ENCODE data around the gene THBS4.

THBS4 gene

GRCh38 chr5:80034962-80035821 is at the start of gene THBS4:
TSS of gene THBS4 (plus strand) at chr5:80035348. CDS start at chr5:80035538, 190 bp downstream.
- DNase-seq (ENCODE audit: low read depth in 3 of 3, low spot score in 1 of 3), result no peak

DNA sequence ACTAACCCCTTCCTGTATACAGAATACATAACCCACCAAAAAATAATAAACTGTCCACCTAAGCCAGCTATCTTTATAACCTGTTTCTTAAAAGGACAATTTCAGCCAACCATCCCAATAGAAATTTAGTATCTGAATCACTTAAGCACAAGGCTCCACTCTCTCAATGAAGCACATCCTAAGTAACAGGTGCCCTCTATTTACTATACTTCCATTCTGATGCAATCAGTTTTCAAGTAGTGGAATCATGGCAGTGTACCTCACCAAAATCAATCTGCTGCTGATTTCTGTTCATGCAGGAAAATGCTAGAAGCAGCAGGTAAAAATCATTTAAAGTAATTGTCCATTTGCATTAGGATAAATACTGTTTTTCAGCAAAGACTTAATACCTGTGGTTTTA is 48.9 kb upstream of the THBS4 start:
- DNase-seq (ENCODE audit: low read depth in 3 of 3, low spot score in 1 of 3), result no peak

DNA sequence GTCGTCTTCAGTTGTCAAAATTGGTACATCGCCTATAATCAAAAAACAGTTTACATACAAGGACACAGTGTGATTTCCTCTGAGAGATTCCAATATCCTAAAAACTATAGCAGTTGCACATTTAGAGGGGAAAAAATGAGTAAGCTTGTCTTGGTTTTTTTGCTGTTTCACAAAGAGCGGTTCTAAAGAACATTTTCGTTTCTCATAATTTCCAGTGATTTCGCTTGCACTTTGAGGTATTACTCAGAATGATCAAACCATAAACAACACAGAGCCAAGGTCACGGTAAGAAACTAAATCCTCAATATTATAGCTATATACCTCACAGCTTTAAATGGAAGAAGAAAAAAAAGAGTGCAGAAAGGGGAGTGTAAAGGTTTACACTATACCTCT is 44.9 kb upstream of the THBS4 start:
- DNase-seq (ENCODE audit: low read depth in 3 of 3, low spot score in 1 of 3), result no peak

DNA sequence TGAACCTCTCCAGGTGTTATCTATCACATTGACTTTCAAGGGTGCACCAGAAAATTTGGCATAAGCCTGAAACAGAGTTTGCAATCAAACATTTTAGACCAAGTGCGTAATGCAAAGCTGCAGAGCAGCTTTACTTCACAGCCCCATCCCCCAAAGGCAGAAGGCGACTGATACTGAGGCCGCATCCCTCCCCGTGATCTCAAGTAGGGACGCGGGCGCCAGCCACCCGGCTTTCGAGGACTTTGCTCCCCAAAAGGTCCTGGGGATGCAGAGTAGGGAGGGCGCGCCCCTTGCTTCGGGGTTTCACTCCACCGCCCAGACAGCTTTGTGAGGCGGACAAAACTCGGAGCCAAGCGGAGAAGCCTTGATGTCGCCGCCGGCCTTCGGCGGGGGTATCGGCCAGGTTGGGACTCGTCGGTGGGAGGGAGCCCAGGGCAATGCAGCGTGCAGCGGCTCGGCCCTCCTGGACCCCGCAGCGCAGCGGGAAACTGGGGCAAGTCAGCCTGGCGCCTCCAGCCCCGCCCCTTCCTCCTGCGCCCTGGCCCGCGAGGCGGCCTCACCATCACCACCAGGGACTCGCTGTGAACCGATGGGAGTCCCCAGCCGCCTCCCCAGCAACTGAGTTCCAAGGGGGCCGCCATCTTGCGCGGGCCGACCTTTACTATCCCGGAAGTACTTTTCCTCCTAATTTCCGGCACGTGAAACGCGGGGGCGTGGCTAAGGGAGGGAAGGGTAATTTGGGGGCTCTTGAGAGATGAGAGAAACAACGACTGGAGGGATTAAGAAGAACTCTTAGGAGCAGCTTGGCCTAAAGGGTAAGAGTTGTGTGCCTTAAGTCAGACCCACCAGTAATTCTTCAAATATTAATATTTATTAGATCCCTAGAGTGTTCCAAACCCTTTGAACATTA is 44.3 kb upstream of the THBS4 start, which contains the start of gene MTX3:
TSS of gene MTX3 (minus strand) at position 665 of the 910 bp plus-strand sequence. CDS start at position 641, 24 bp downstream.
- DNase-seq (ENCODE audit: low read depth in 3 of 3, low spot score in 1 of 3), result peak; percentile 60 to 82 (median 67)

- DNase-seq (ENCODE audit: low read depth in 3 of 3, low spot score in 1 of 3), result no peak
These were observed 42.1 kb upstream of the THBS4 start for GRCh38 chr5:79992891-79993657.

DNA sequence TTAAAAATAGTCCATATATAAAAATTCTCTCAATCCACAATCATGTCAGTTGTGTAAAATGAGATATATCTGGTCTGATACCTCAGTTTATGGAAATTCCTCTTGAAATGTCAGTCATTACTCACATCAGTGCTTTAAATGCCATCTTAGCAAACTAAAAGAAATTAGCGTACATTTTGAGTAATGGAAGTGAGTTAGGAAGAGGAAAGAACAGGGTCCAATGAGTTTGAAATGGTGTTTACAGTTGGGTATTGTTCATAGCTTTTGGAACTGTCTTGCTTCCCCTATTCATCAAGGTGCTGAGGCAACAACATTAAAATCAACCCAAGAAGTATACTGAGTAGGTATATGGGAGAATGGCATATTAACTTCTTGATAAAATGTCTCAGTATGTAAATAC is 35.4 kb upstream of the THBS4 start:
- no peak for DNase-seq (ENCODE audit: low read depth in 3 of 3, low spot score in 1 of 3)

- no peak for DNase-seq (ENCODE audit: low read depth in 3 of 3, low spot score in 1 of 3)
These were observed 32.5 kb upstream of the THBS4 start for GRCh38 chr5:80002677-80003076.

DNA sequence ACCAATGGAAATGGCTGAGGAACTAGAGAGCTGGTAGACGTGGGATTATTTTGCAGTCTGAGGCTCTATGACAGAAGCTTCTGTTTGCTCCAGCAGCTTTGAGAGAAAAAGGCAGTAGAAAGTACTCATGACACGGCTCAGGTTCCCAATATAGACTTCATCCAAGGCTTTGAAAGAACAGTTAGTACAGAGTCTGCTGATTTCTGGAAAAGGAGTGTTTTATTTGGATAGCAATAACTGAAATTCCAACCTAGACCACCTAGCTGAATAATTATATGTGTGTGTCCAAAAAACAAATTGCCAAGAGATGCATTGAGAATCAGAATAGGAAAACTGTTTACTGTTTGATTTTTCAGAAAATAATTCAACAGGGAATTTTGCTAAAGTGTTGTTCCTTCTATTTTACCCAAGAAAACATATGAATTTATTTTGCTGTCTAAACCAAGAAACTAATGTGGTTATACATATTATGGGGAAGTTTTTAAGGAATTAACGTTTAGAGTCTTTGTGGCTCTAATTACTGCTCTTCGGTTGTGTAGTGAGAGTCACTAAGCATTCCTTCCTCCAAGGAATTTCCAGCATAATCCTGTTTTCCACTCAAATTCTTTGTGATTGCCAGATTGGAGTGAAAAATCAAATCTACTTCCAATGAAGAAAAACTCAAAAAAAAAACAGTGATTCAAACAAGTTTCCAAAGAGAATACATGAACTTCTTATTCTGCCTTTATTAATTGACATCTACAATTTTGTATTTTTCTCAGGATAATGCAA is 26.0 kb upstream of the THBS4 start:
- DNase-seq (ENCODE audit: low read depth in 3 of 3, low spot score in 1 of 3), result no peak

DNA sequence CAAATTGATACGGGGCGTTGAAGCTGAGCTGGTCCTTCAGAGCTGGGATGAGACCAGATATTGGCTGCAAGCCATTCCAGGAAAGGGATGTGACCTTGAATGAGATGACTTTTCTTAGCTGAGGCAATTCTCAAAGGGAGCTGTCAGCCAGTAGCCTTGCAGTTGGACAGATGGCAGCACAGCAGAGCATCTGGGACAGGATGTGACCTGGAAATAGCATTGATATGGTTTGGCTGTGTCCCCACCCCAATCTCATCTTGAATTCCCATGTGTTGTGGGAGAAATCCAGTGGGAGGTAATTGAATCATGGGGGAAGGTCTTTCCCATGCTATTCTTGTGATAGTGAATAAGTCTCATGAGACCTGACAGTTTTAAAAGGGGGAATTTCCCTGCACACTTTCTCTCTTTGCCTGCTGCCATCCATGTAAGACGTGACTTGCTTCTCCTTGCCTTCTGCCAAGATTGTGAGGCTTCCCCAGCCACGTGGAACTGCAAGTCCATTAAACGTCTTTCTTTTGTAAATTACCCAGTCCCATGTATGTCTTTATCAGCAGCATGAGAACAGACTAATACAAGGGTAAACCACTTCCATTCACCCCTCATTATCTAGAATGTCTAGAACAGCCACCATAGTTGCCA is 24.3 kb upstream of the THBS4 start:
- no peak for DNase-seq (ENCODE audit: low read depth in 3 of 3, low spot score in 1 of 3)

DNA sequence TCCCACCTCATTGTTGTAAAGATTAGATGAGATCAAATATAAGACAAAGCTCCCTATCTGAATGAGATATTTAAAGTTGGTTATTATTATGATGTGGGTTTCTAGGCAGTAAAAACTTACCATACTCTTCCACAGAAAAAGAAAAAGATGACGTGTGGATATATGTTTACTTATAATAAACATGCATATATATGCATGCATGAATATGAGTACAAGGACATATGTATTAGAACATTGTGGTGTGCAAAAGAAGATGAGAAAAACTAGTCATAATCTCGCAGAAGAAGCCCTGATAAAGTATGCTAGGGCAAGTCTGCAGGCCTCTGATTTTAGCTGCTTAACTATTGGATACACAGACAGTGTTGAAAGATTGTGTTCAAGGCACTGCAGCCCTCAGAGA is 10.1 kb upstream of the THBS4 start:
- DNase-seq (ENCODE audit: low read depth in 3 of 3, low spot score in 1 of 3), result no peak

- DNase-seq (ENCODE audit: low read depth in 3 of 3, low spot score in 1 of 3), result no peak
These were observed 8.3 kb upstream of the THBS4 start for GRCh38 chr5:80026841-80027240.

DNA sequence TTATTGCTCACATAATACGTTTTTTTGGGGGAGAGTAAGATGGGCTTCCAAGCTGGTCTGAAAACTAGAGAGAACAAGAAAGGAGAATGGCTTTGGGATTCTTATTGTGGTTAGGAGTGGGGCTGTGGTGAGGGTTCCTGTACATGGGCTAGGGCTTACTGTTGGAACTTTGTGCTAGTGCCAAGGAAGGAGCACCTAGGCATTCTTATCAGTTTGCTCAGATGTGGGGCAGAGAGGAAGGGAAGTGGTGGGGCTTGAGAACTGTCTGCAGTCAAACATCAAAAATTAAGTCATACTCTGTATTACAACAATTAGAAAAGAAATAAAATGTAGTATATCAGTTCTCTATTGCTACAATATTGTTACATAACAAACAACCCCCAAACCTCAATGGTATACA is 4.0 kb upstream of the THBS4 start:
- no peak for DNase-seq (ENCODE audit: low read depth in 3 of 3, low spot score in 1 of 3)

- DNase-seq (ENCODE audit: low read depth in 3 of 3, low spot score in 1 of 3), result no peak
These were observed 1.6 kb upstream of the THBS4 start for GRCh38 chr5:80033513-80033912.

DNA sequence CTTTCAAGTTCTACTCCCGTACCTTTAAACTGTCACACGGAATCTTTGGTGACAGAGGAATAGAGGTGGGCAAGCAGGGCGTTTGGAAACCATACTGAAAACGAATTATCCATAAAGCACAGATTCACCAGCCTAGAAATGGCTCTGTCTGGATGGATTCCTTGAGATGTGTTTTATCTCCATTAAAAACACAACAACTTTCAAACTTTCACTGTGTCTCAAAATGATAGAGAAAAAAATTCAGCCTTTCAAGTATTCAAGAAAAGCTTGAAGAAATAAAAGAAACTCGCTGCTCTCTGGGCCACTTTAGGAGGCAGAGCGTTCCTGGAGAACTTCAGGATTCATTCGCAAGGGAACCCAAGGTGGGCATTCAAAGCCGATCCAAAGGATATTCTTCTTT is 589 bp upstream of the THBS4 start:
- no peak for DNase-seq (ENCODE audit: low read depth in 3 of 3, low spot score in 1 of 3)

GRCh38 chr5:80035839-80036238 is 691 bp downstream of the THBS4 start:
- no peak for DNase-seq (ENCODE audit: low read depth in 3 of 3, low spot score in 1 of 3)

DNA sequence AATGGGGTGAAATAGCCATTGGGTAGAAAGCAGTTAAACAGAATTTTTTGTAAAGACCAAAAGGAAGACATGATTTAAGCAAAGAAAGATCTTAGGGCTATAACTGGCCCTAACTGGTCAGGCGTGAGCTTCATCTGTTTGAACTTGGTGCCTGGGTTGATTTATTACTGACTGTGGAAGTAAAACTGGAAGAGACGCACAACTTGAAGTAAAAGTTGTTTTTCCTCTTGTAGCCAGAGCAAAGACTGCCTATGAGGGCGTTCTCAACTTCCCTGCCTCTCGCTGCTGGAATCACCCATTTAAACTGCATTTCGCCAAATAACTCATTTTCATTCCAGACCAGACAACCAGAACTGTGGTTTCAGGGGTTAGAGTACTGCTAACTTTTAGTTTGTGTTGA is 1.5 kb downstream of the THBS4 start:
- no peak for DNase-seq (ENCODE audit: low read depth in 3 of 3, low spot score in 1 of 3)

DNA sequence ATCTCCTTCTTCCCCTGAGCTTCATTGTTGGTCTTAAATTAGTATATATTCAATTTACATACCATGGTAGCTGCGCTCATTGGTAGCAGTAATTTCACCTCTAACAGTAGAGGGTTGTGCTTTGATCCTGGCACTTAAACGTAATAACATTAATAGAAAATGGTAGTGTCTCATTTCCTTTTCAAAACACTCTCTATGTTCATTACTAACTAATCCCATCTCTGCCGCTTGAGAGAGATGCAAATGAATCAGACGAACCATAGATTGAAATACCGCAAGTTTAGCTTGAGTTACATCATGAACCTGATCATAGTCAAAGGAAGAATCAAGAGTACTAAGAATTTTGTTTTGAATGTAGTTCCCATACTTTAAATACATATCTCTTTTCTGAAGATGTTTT is 2.2 kb downstream of the THBS4 start:
- no peak for DNase-seq (ENCODE audit: low read depth in 3 of 3, low spot score in 1 of 3)

GRCh38 chr5:80039650-80040049 is 4.5 kb downstream of the THBS4 start:
- no peak for DNase-seq (ENCODE audit: low read depth in 3 of 3, low spot score in 1 of 3)

- no peak for DNase-seq (ENCODE audit: low read depth in 3 of 3, low spot score in 1 of 3)
These were observed 6.4 kb downstream of the THBS4 start for GRCh38 chr5:80041527-80041926.

- no peak for DNase-seq (ENCODE audit: low read depth in 3 of 3, low spot score in 1 of 3)
These were observed 7.2 kb downstream of the THBS4 start for GRCh38 chr5:80042330-80042729.
